ENCODE data around the gene GGA1.

GGA1 gene

GRCh38 chr22:37621352-37621860, 12.8 kb downstream of the GGA1 start:
- no peak overlapping the region for H3K4me3 ChIP-seq (ENCODE audit: low read length)
- no peak for DNase-seq (ENCODE audit: low read depth)
- TF ChIP-seq CTCF (conservative IDR thresholded peaks at IDR 0.05; ENCODE audit: low read depth, low read length) = no peak

- DNase-seq (ENCODE audit: low read depth) = no peak
- H3K4me3 ChIP-seq (ENCODE audit: low read length) = no peak overlapping the region
- TF ChIP-seq CTCF (conservative IDR thresholded peaks at IDR 0.05; ENCODE audit: low read depth, low read length) = peak; percentile 70
Measured at GRCh38 chr22:37623075-37624016, 14.7 kb downstream of the GGA1 start.

GRCh38 chr22:37624017-37624365, 15.4 kb downstream of the GGA1 start:
- DNase-seq (ENCODE audit: low read depth) = no peak
- TF ChIP-seq CTCF (conservative IDR thresholded peaks at IDR 0.05; ENCODE audit: low read depth, low read length) = no peak
- H3K4me3 ChIP-seq (ENCODE audit: low read length) = no peak overlapping the region

GRCh38 chr22:37624876-37625275, 16.2 kb downstream of the GGA1 start:
- no peak overlapping the region for H3K4me3 ChIP-seq (ENCODE audit: low read length)
- DNase-seq (ENCODE audit: low read depth) = no peak
- TF ChIP-seq CTCF (conservative IDR thresholded peaks at IDR 0.05; ENCODE audit: low read depth, low read length) = no peak

- no peak overlapping the region for H3K4me3 ChIP-seq (ENCODE audit: low read length)
- no peak for DNase-seq (ENCODE audit: low read depth)
Measured at GRCh38 chr22:37625737-37626136, 17.1 kb downstream of the GGA1 start.

GRCh38 chr22:37626144-37626543, 17.5 kb downstream of the GGA1 start:
- DNase-seq (ENCODE audit: low read depth) = no peak
- H3K4me3 ChIP-seq (ENCODE audit: low read length) = no peak overlapping the region
- no peak for TF ChIP-seq CTCF (conservative IDR thresholded peaks at IDR 0.05; ENCODE audit: low read depth, low read length)

More at GRCh38 chr22:37625737-37626136, 17.1 kb downstream of the GGA1 start:
- TF ChIP-seq CTCF (conservative IDR thresholded peaks at IDR 0.05; ENCODE audit: low read depth, low read length) = no peak
